Activated CD4-positive, alpha-beta memory T cell treated with anti-CD3 and anti-CD28 coated beads, Interleukin-2, amount 10 ng/mL, durations not matched to agents 7 days and 5 days (primary cell): Measurements from ENCODE around the gene CDK19. TPM values are rescaled to one million over a fixed set of nuclear protein-coding genes. Genes with fewer than 3 reads are reported as not detected.
"Not testable (repeated sequence)": the region's sequence is repeated elsewhere in the genome, so short reads cannot be mapped to it uniquely, and the experiment has no call there.

ENCODE experiments used
- CTCF ChIA-PET: fragments of 350-600 bp; sonication (Branson Sonifier 250); formaldehyde crosslinking; loops from one replicate; lab custom pipeline; 2021; ENCODE audit warnings: antibody characterized with exemption, inconsistent platforms; lab: Charles Lee
- POLR2A ChIA-PET: fragments of 350-600 bp; sonication (Branson Sonifier 250); formaldehyde crosslinking; loops from one replicate; lab custom pipeline; 2021; ENCODE audit warnings: antibody characterized with exemption; lab: Charles Lee
- DNase-seq: peaks from one replicate; pipeline ENCODE4 v3.0.0-alpha.2; 2020
- H3K27ac Mint-ChIP-seq: one replicate; pipeline ENCODE4 v1.8.0; 2021; ENCODE audit warnings: mild to moderate bottlenecking, mixed read lengths
- H3K27me3 Mint-ChIP-seq: one replicate; pipeline ENCODE4 v1.8.0; 2021; ENCODE audit warnings: mixed read lengths
- H3K36me3 Mint-ChIP-seq: one replicate; pipeline ENCODE4 v1.8.0; 2021; ENCODE audit warnings: low read depth, mixed read lengths
- H3K4me1 Mint-ChIP-seq: one replicate; pipeline ENCODE4 v1.8.0; 2021; ENCODE audit warnings: mixed read lengths
- H3K4me3 Mint-ChIP-seq: one replicate; pipeline ENCODE4 v1.8.0; 2021; ENCODE audit warnings: mild to moderate bottlenecking, mixed read lengths
- H3K9me3 Mint-ChIP-seq: one replicate; pipeline ENCODE4 v1.8.0; 2021; ENCODE audit warnings: mixed read lengths
- total RNA-seq, 2 experiments: library from RNA; stranded (reverse); gene quantifications; one replicate each; pipeline ENCODE4 v1.2.3, GENCODE V29; 2021

The CDK19 gene
- total RNA-seq, 2 experiments from 2014 or later, result 30.8 to 33.2 TPM

GRCh38 chr6:110597761-110598160 is 217.5 kb downstream of the CDK19 start:
- peaks cover 1% of the 10 kb centered on the region for H3K4me1 Mint-ChIP-seq
- H3K36me3 Mint-ChIP-seq, result peaks cover 18% of the 10 kb centered on the region
- no peak overlapping the region for H3K27ac Mint-ChIP-seq
- DNase-seq, result no peak
- POLR2A ChIA-PET, result no interaction called here
- CTCF ChIA-PET, result no interaction called here
- no peaks in the 10 kb centered on the region for H3K27me3 Mint-ChIP-seq
- H3K9me3 Mint-ChIP-seq, result peaks cover 11% of the 10 kb centered on the region
- no peak overlapping the region for H3K4me3 Mint-ChIP-seq

DNA sequence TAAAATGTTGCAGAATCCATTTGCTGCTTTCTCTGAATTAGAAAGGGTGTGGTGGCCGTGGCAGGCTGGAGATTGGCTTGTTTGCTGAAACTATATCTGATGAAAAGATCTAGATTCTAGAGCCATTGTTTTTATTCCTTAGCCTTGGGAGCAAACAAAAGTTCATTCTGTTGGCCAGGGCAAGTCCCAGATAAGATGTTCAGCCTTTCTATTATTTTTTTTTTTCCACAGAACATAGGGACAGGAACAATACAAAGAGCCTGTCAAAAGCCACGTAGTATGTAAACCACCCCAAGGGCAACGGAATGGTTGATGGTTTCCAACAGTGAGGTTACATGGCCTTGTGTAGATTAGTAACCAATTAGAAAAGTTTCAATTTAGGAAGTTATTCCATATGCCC is 218.9 kb downstream of the CDK19 start:
- Mint-ChIP-seq H3K4me3 (no peak overlapping the region), H3K9me3 (peaks cover 11% of the 10 kb centered on the region), H3K4me1 (peaks cover 11% of the 10 kb centered on the region), H3K36me3 (peaks cover 18% of the 10 kb centered on the region), H3K27me3 (no peaks in the 10 kb centered on the region), H3K27ac (no peak overlapping the region)
- CTCF ChIA-PET, result no interaction called here
- POLR2A ChIA-PET, result no interaction called here
- no peak for DNase-seq

DNA sequence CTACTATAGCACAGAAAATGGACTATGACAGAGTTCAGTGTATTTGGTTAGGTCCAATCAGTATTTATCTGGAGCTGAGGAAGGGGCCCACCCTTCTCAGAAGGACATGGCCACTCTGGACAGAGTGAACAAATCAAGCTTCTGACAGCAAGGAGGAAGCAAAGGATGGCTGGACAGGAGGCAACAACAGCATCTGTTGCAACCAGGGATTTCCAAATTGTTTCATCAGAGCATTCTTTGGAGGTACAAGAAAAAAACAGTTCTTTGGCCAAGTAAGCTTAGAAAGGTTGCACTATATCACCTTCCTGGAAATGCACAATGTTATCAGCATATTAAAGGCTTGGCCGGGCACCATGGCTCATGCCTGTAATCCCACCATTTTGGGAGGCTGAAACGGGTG is 220.2 kb downstream of the CDK19 start:
- H3K9me3 Mint-ChIP-seq, result peaks cover 11% of the 10 kb centered on the region
- peaks cover 23% of the 10 kb centered on the region for H3K4me1 Mint-ChIP-seq
- H3K27me3 Mint-ChIP-seq, result no peaks in the 10 kb centered on the region
- no peak for DNase-seq
- POLR2A ChIA-PET, result no interaction called here
- H3K4me3 Mint-ChIP-seq, result no peak overlapping the region
- CTCF ChIA-PET, result no interaction called here
- H3K27ac Mint-ChIP-seq, result no peak overlapping the region
- H3K36me3 Mint-ChIP-seq, result peaks cover 16% of the 10 kb centered on the region

GRCh38 chr6:110593637-110594036 is 221.6 kb downstream of the CDK19 start:
- ChIA-PET CTCF (no interaction called here), POLR2A (no interaction called here)
- peaks cover 11% of the 10 kb centered on the region for H3K9me3 Mint-ChIP-seq
- H3K36me3 Mint-ChIP-seq, result peaks cover 10% of the 10 kb centered on the region
- H3K4me1 Mint-ChIP-seq, result peaks cover 25% of the 10 kb centered on the region
- H3K4me3 Mint-ChIP-seq, result no peak overlapping the region
- DNase-seq, result no peak
- no peaks in the 10 kb centered on the region for H3K27me3 Mint-ChIP-seq
- H3K27ac Mint-ChIP-seq, result no peak overlapping the region

DNA sequence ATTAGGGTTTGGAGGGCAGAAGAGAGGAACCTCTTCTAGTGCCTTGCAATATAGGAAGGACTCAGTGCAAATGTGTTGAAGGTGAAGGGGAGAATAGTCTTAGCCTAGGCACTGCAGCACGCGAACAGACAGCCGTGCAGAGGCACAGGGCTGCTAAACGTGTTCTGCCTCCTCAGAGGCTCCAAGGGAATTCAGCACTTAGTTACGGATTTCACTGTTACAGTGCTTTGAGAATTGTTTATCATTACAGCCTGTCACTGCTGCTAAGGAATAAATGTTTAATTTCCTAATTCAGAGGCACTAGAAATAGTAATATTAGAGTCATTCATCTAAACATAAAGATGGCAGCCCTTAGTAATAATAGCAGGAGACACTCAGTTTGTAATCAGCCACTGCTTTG is 222.5 kb downstream of the CDK19 start:
- ChIA-PET CTCF (no interaction called here), POLR2A (interaction anchor here (1.8 kb wide), 1 partner anchor 15 kb away, joined by 4 read pairs; no protein-coding TSS in a partner anchor)
- no peak overlapping the region for H3K4me3 Mint-ChIP-seq
- no peak overlapping the region for H3K27ac Mint-ChIP-seq
- no peak for DNase-seq
- peaks cover 10% of the 10 kb centered on the region for H3K36me3 Mint-ChIP-seq
- H3K27me3 Mint-ChIP-seq, result no peaks in the 10 kb centered on the region
- H3K4me1 Mint-ChIP-seq, result peaks cover 25% of the 10 kb centered on the region
- peaks cover 11% of the 10 kb centered on the region for H3K9me3 Mint-ChIP-seq

- Mint-ChIP-seq H3K4me1 (peaks cover 25% of the 10 kb centered on the region), H3K27ac (peak overlapping the region; percentile 14), H3K36me3 (peaks cover 7% of the 10 kb centered on the region), H3K9me3 (peaks cover 11% of the 10 kb centered on the region), H3K27me3 (no peaks in the 10 kb centered on the region), H3K4me3 (no peak overlapping the region)
- POLR2A ChIA-PET, result interaction anchor here (0.8 to 1.8 kb wide), 5 partner anchors 17 to 284 kb away, joined by 3 to 5 read pairs (median 3); partner anchors contain the start of gene AMD1
- CTCF ChIA-PET, result interaction anchor here (1.2 kb wide), 2 partner anchors 62 to 409 kb away, joined by 3 read pairs; no protein-coding TSS in a partner anchor
- DNase-seq, result peak; percentile 31
Observed at GRCh38 chr6:110590821-110591351, 224.4 kb downstream of the CDK19 start.

GRCh38 chr6:110589865-110590513 is 225.3 kb downstream of the CDK19 start:
- H3K4me1 Mint-ChIP-seq, result peaks cover 25% of the 10 kb centered on the region
- no peak for DNase-seq
- H3K27ac Mint-ChIP-seq, result no peak overlapping the region
- no peak overlapping the region for H3K4me3 Mint-ChIP-seq
- peaks cover 7% of the 10 kb centered on the region for H3K36me3 Mint-ChIP-seq
- CTCF ChIA-PET, result interaction anchor here (1.2 kb wide), 1 partner anchor 410 kb away, joined by 3 read pairs; no protein-coding TSS in a partner anchor
- peaks cover 9% of the 10 kb centered on the region for H3K9me3 Mint-ChIP-seq
- H3K27me3 Mint-ChIP-seq, result no peaks in the 10 kb centered on the region
- POLR2A ChIA-PET, result interaction anchor here (0.8 to 1.0 kb wide), 3 partner anchors 29 to 285 kb away, joined by 3 to 5 read pairs (median 3); partner anchors contain the start of gene AMD1

DNA sequence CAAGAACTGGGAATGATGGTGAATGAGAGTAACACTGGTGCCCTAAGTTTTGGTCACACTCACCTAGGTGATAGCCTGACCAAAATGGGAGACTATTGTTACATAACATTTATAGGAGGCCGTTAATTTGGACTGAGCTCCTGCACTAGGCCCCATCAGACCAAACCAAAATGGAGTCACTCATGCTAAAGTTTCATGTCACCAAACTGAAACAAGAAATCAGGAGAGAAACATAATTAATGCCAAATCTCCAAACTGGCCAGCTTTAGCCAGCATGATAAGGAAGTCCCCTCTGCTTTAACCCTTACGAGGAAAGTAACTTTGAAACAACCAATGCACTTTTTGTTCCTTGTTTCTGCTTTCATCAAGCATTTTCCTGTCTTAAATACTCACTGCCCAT is 227.9 kb downstream of the CDK19 start:
- POLR2A ChIA-PET, result interaction anchor here (1.1 kb wide), 1 partner anchor 228 kb away, joined by 3 read pairs; the partner anchor contains the start of gene CDK19
- Mint-ChIP-seq H3K9me3 (no peaks in the 10 kb centered on the region), H3K27me3 (no peaks in the 10 kb centered on the region), H3K36me3 (no peaks in the 10 kb centered on the region), H3K27ac (no peak overlapping the region), H3K4me1 (peaks cover 19% of the 10 kb centered on the region), H3K4me3 (no peak overlapping the region)
- DNase-seq, result no peak
- CTCF ChIA-PET, result no interaction called here

DNA sequence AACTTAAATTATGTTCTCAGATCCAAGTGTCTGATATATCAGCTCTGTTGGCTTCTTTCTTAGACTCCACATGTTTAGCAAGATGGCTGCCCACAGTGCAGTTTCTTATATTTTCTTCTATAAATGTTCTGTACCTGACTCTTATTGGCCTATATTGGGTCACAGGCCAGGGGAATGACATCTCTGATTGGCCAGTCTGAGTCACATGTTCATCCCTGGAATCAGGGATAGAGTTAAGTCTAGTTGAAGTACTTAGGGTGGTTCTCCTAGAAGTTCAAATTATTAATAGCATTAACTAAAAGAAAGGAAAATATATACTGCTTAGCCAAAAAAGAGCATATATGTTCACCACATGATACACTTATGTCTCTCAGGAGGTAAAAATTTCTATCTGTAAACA is 233.6 kb downstream of the CDK19 start:
- DNase-seq, result no peak
- Mint-ChIP-seq H3K4me3 (no peak overlapping the region), H3K27ac (no peak overlapping the region), H3K9me3 (peaks cover 10% of the 10 kb centered on the region), H3K4me1 (no peaks in the 10 kb centered on the region), H3K36me3 (peaks cover 11% of the 10 kb centered on the region), H3K27me3 (no peaks in the 10 kb centered on the region)
- ChIA-PET POLR2A (no interaction called here), CTCF (no interaction called here)

GRCh38 chr6:110577596-110578167 is 237.6 kb downstream of the CDK19 start:
- H3K4me1 Mint-ChIP-seq, result not testable (repeated sequence)

DNA sequence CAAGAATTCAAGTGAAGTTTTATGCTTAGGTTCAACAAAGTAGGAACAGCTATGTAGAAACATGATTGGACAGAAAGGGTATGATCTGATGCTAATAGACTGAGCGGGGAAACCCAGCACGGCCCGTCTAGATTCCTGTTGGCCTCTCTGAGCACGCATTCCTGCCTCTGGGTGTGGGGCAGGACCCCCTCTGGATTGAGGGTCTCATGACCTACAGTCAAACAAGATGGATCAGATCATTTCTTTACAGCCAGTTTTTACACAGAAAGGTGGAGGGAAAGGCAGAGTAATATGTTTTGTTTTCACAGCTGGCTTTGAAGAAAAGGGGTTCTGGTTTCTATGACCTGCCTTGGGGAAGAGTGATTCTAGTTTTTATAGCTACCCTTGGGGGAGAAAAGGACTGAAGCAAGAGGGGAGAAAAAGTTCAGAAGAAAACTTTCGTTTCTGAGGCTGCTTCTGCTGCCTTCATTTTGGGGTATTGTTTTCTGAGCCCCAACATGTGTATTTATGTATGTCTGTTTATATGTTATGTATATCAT is 239.3 kb downstream of the CDK19 start:
- Mint-ChIP-seq H3K36me3 (peaks cover 11% of the 10 kb centered on the region), H3K9me3 (peaks cover 10% of the 10 kb centered on the region), H3K27me3 (no peaks in the 10 kb centered on the region), H3K27ac (no peak overlapping the region), H3K4me3 (no peak overlapping the region), H3K4me1 (no peaks in the 10 kb centered on the region)
- DNase-seq, result no peak
- ChIA-PET CTCF (no interaction called here), POLR2A (no interaction called here)

More at GRCh38 chr6:110577596-110578167, 237.6 kb downstream of the CDK19 start:
- H3K4me3 Mint-ChIP-seq, CTCF ChIA-PET, H3K9me3 Mint-ChIP-seq, DNase-seq, H3K27me3 Mint-ChIP-seq, H3K27ac Mint-ChIP-seq, POLR2A ChIA-PET: not testable (repeated sequence)
- H3K36me3 Mint-ChIP-seq, result peaks cover 11% of the 10 kb centered on the region

GRCh38 chr6:110574817-110575216 is 240.5 kb downstream of the CDK19 start:
- ChIA-PET CTCF (no interaction called here), POLR2A (no interaction called here)
- Mint-ChIP-seq H3K27ac (no peak overlapping the region), H3K4me3 (no peak overlapping the region), H3K27me3 (no peaks in the 10 kb centered on the region), H3K4me1 (no peaks in the 10 kb centered on the region), H3K9me3 (peaks cover 10% of the 10 kb centered on the region), H3K36me3 (peaks cover 6% of the 10 kb centered on the region)
- DNase-seq, result no peak

DNA sequence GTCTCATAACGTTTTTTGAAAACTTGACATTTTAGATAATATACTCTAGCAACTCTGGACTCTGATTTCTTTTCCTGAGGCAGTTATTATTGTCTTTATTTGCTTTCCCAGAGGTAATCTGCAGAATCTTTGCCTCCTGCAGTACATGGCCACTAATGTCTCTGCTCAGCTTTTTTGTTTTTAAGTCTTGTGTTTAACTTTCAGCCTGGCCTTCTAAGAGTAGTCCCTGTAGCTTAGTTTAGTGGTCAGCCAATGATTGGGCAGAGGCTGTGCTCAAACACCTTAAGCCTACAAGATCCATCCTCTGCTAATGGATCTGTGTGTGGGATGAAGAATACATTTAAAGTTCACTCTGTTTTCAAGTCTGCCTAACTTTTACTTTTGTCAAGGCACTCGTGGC is 241.7 kb downstream of the CDK19 start:
- CTCF ChIA-PET, result no interaction called here
- Mint-ChIP-seq H3K9me3 (peaks cover 4% of the 10 kb centered on the region), H3K27me3 (no peaks in the 10 kb centered on the region)

More for the DNA sequence above, 241.7 kb downstream of the CDK19 start:
- no peak overlapping the region for H3K27ac Mint-ChIP-seq
- H3K4me1 Mint-ChIP-seq, result no peaks in the 10 kb centered on the region
- no peak overlapping the region for H3K4me3 Mint-ChIP-seq
- H3K36me3 Mint-ChIP-seq, result peaks cover 2% of the 10 kb centered on the region
- POLR2A ChIA-PET, result no interaction called here
- no peak for DNase-seq
